Retinal pigment epithelial cell (primary cell): Measurements from ENCODE around the gene WWOX.
A peak's percentile ranks its signal among the peaks of the same experiment; 100 is the strongest.

Experiments used
- DNase-seq: peaks from one replicate; pipeline ENCODE4 v3.0.0-alpha.2; 2010; ENCODE audit warnings: low read depth
- H3K4me3 ChIP-seq: 2 replicates; pipeline ENCODE4 v1.5.1; 2011; ENCODE audit warnings: mild to moderate bottlenecking, low read length, control low read depth, moderate library complexity
- CTCF ChIP-seq: conservative IDR thresholded peaks from 2 replicates; pipeline ENCODE4 v1.5.1; 2011; ENCODE audit warnings: low read depth, low read length, control low read depth, inconsistent platforms

The WWOX gene

GRCh38 chr16:78812582-78812981 is 713.1 kb downstream of the WWOX start:
- no peak overlapping the region for H3K4me3 ChIP-seq
- TF ChIP-seq CTCF: no peak
- no peak for DNase-seq

- no peak for TF ChIP-seq CTCF
- H3K4me3 ChIP-seq: no peak overlapping the region
- no peak for DNase-seq
Measured at GRCh38 chr16:78813661-78814311, 714.3 kb downstream of the WWOX start.

GRCh38 chr16:78815713-78816112 is 716.3 kb downstream of the WWOX start:
- DNase-seq: no peak
- no peak for TF ChIP-seq CTCF
- H3K4me3 ChIP-seq: no peak overlapping the region

- peak; percentile 22 for DNase-seq
- H3K4me3 ChIP-seq: no peak overlapping the region
- no peak for TF ChIP-seq CTCF
Measured at GRCh38 chr16:78816499-78817195, 717.2 kb downstream of the WWOX start.

- TF ChIP-seq CTCF: no peak
- H3K4me3 ChIP-seq: no peak overlapping the region
- no peak for DNase-seq
Measured at GRCh38 chr16:78817200-78817739, 717.8 kb downstream of the WWOX start.

GRCh38 chr16:78821335-78821734 is 721.9 kb downstream of the WWOX start:
- DNase-seq: no peak
- no peak for TF ChIP-seq CTCF
- no peak overlapping the region for H3K4me3 ChIP-seq

- TF ChIP-seq CTCF: no peak
- DNase-seq: no peak
- no peak overlapping the region for H3K4me3 ChIP-seq
Measured at GRCh38 chr16:78822509-78822908, 723.1 kb downstream of the WWOX start.
